Kidney (tissue), 14 donors: Measurements from ENCODE around the gene CTTNBP2. TPM values are rescaled to one million over a fixed set of nuclear protein-coding genes. Genes with fewer than 3 reads are reported as not detected.

Experiments used
- DNase-seq, 5 donors: peaks; one replicate each; pipeline ENCODE4 v3.0.0-alpha.2; 2013 to 2020
- FAIRE-seq: peaks from 2 replicates; lab custom pipeline; 2012; peaks lifted over from hg19 to GRCh38; lab: Jason Lieb, UNC
- H3K27ac ChIP-seq, 2 donors: one replicate each; pipeline ENCODE4 v1.7.0; 2013; ENCODE audit warnings: low read depth in 2 of 2, low read length in 2 of 2, inconsistent platforms in 1 of 2
- H3K27me3 ChIP-seq: one replicate; pipeline ENCODE4 v1.7.1; 2013; ENCODE audit warnings: low read length, inconsistent platforms; ENCODE audit not compliant: control insufficient read depth, insufficient read depth
- H3K36me3 ChIP-seq, 3 donors: one replicate each; pipeline versions ENCODE4 v1.7.0 to v1.7.1; 2013; ENCODE audit warnings: low read length in 3 of 3, control low read depth in 1 of 3, inconsistent platforms in 1 of 3; ENCODE audit not compliant: insufficient read depth in 3 of 3, control insufficient read depth in 2 of 3
- H3K4me1 ChIP-seq, 3 donors: one replicate each; pipeline versions ENCODE4 v1.7.0 to v1.7.1; 2013; ENCODE audit warnings: low read length in 3 of 3, inconsistent platforms in 1 of 3, low read depth in 1 of 3; ENCODE audit not compliant: control insufficient read depth in 2 of 3, insufficient read depth in 2 of 3
- H3K4me3 ChIP-seq, 3 donors: one replicate each; pipeline versions ENCODE4 v1.7.0 to v1.8.1; 2013; ENCODE audit warnings: low read length in 3 of 3, control low read depth in 1 of 3, inconsistent platforms in 1 of 3
- H3K9ac ChIP-seq, 3 donors: one replicate each; pipeline versions ENCODE4 v1.7.0 to v1.7.1; 2013; ENCODE audit warnings: low read length in 3 of 3, control low read depth in 1 of 3, inconsistent platforms in 1 of 3
- H3K9me3 ChIP-seq, 3 donors: one replicate each; pipeline versions ENCODE4 v1.7.0 to v1.7.1; 2013; ENCODE audit warnings: low read length in 3 of 3, control low read depth in 1 of 3, inconsistent platforms in 1 of 3; ENCODE audit not compliant: control insufficient read depth in 2 of 3, insufficient read depth in 1 of 3
- intact Hi-C: fragments of 100-400 bp; cut with DNase I; formaldehyde crosslinking; loops from one replicate; pipeline ENCODE4 v1.11.1; 2022
- polyA plus RNA-seq: library from polyadenylated mRNA; stranded (reverse); fragments of 350-450 nt; fragmentation: Illumina TruSeq; extraction: RNeasy Lipid Tissue Mini Kit (QIAGEN cat#74804); gene quantifications from one replicate; pipeline ENCODE4 v1.2.3, GENCODE V29; 2014; ENCODE audit warnings: low read depth, low replicate concordance; ENCODE audit not compliant: insufficient read depth
- total RNA-seq: library from RNA; stranded (reverse); fragmentation: NEBNext Ultra II Directional; extraction: Animal tissue kit (Norgen Biotek cat#: 25700); gene quantifications from one replicate; pipeline ENCODE4 v1.2.1, GENCODE V29; 2021
- TF ChIP-seq, protein P1 (sequence below): IDR thresholded peaks from 3 replicates; pipeline ENCODE4 v1.5.1; 2012; ENCODE audit warnings: mild to moderate bottlenecking, moderate library complexity, borderline replicate concordance; ENCODE audit not compliant: insufficient read depth; ENCODE audit errors: extremely low read depth
- donor health status: control.
- donor health status: control.
- donor health status: control.
- donor health status: control.
- donor health status: control.
- donor health status: DM: yes; HTN: yes; CAD: no.
- donor health status: Normal renal cell carcinoma (clear cell type).

The CTTNBP2 gene
- total and polyA plus RNA-seq, 2 donors from 2014 or later: 3.8 to 41.1 TPM

DNA sequence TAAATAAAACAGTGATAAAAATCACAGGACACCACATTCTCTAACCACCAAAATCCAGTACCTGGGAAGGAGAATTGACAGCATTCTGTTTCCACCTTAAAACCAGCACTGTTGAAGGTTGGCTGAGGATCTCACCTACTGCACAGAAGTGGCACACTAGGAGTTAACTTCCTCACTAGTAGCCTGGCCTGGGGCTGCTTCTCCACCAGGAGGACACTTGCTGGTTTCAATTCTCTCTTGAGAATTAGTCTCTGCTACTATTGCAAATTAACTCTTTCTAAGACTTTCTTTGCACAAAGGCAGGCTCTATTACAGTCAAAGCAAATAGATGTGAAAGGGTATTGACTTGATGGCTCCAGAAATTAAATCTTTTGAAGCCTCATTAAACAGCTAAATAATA, 2.3 kb upstream of the CTTNBP2 start:
- intact Hi-C loops: no loop called here
- Histone ChIP-seq H3K9ac (no peak overlapping the region), H3K4me1 (peaks cover 0 to 6% (median 0%) of the 10 kb centered on the region in 3 donors), H3K4me3 (no peak overlapping the region), H3K9me3 (no peaks in the 10 kb centered on the region), H3K27me3 (no peaks in the 10 kb centered on the region), H3K36me3 (no peaks in the 10 kb centered on the region), H3K27ac (no peak overlapping the region)
- TF ChIP-seq, protein P1, sequence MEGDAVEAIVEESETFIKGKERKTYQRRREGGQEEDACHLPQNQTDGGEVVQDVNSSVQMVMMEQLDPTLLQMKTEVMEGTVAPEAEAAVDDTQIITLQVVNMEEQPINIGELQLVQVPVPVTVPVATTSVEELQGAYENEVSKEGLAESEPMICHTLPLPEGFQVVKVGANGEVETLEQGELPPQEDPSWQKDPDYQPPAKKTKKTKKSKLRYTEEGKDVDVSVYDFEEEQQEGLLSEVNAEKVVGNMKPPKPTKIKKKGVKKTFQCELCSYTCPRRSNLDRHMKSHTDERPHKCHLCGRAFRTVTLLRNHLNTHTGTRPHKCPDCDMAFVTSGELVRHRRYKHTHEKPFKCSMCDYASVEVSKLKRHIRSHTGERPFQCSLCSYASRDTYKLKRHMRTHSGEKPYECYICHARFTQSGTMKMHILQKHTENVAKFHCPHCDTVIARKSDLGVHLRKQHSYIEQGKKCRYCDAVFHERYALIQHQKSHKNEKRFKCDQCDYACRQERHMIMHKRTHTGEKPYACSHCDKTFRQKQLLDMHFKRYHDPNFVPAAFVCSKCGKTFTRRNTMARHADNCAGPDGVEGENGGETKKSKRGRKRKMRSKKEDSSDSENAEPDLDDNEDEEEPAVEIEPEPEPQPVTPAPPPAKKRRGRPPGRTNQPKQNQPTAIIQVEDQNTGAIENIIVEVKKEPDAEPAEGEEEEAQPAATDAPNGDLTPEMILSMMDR: no peak
- FAIRE-seq (no peak), DNase-seq (peak in 4 of 5 donors; percentile 45 to 60 (median 56))

DNA sequence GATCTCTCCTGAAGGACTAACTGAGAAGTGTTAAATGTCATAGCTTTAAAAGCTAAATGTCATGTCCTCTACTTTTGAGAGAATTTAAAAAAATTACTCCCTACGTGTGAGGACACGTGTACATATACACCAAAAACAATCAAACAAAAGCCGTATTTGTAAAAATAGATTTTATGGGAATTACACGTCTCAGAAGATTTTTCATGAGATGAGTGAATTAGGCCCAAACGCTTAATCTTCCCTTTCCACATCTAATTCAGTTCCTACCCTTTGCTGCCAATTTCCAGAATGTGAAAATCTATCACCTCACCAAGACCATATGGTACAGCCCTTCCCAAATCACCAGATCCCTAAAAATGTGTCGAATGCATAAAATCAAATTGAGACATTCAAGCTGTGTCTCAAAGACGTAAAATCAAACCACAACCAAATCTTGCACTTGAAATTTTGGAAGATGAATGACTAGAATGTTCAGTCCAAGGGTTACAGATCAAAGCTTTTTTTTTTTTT, 1.0 kb upstream of the CTTNBP2 start:
- H3K9ac ChIP-seq: no peak overlapping the region
- no peak for FAIRE-seq
- no peak overlapping the region for H3K27ac ChIP-seq
- H3K4me3 ChIP-seq: peak overlapping the region in 2 of 3 donors; percentile 31 to 69
- intact Hi-C loops: no loop called here
- no peaks in the 10 kb centered on the region for H3K9me3 ChIP-seq
- H3K36me3 ChIP-seq: no peaks in the 10 kb centered on the region
- DNase-seq: no peak
- peaks cover 0 to 6% (median 0%) of the 10 kb centered on the region in 3 donors for H3K4me1 ChIP-seq
- H3K27me3 ChIP-seq: no peaks in the 10 kb centered on the region
- TF ChIP-seq, protein P1: no peak

DNA sequence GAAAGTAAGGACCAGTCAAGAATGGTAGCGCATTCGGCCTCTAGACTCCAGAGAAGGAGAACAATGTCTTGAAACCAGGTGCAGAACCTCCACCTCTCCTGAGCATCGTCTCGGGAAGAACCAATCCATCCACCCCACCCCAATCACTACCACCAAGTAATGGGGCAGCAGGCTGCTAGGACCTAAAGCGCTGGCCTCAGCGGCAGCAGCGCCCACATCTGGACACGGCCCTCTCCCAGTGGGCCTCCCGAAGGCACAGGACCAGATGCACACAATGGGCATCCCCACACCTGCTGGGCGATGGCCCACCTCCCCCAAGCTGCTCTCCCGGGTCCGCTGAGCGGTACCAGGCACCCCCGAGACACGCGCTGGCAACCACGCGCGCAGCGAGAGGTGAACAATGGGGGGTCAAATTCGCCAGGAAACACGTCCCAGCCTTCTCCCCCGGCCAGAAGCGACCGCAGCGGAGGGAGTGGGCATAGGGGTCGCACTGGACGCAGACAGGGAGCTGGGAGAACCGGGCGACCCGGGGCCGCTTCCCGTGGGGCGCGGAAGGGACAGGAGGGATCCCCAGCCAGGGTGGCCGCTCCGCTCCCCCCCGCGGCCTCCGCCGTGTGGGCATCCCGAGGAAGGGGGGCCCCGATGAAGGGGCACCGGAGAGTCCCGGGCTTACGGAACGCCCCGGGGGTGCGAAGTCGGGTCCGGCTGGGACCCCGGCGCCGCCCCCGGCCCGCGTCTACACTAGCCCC, 506 bp downstream of the CTTNBP2 start:
- no peaks in the 10 kb centered on the region for H3K9me3 ChIP-seq
- H3K9ac ChIP-seq: peak overlapping the region; percentile 33 to 72 (median 70)
- H3K4me1 ChIP-seq: peaks cover 0 to 6% (median 0%) of the 10 kb centered on the region in 3 donors
- DNase-seq (peak in 4 of 5 donors; percentile 57 to 86 (median 72)), FAIRE-seq (no peak)
- peak overlapping the region; percentile 62 to 80 (median 77) for H3K4me3 ChIP-seq
- intact Hi-C loops: no loop called here
- no peaks in the 10 kb centered on the region for H3K36me3 ChIP-seq
- peak overlapping the region in 1 of 2 donors; percentile 9 for H3K27ac ChIP-seq
- H3K27me3 ChIP-seq: no peaks in the 10 kb centered on the region
- TF ChIP-seq, protein P1: no peak
